NCI-H345 treated with DMSO at 0.1 percent for 48 hours (cell line): ENCODE results near the gene CD300E.
"Not testable (repeated sequence)": the region's sequence is repeated elsewhere in the genome, so short reads cannot be mapped to it uniquely, and the experiment has no call there.

ENCODE experiments used
- DNase-seq: peaks from one replicate; lab custom pipeline; 2025; ENCODE audit not compliant: unreplicated experiment; lab: John Stamatoyannopoulos, UW

The CD300E gene

GRCh38 chr17:74623693-74624093 is at the start of gene CD300E:
CD300E (minus strand) TSS chr17:74623738; CDS start chr17:74623621, 117 bp downstream.
- DNase-seq = no peak

GRCh38 chr17:74671031-74671771 is 47.7 kb upstream of the CD300E start:
- DNase-seq = no peak

DNA sequence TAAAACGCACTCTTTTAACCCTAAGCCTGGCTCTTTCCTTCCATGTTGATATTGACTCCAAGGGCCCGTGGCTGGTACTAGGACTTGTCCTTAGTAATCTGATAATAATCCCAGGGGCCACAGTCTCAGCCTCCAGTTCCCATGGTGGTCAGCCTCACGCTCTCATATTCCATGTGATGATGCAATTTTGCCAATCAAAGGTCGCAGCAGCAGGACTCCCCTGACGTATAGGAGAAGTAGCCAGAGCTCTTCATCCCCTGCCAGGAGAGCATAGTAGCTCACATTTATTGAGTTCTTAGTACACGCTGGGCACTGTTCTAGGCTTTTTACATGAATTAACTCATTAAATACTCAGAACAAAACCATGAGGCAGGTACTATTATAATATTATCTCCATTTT is 46.8 kb upstream of the CD300E start:
- DNase-seq = no peak

DNA sequence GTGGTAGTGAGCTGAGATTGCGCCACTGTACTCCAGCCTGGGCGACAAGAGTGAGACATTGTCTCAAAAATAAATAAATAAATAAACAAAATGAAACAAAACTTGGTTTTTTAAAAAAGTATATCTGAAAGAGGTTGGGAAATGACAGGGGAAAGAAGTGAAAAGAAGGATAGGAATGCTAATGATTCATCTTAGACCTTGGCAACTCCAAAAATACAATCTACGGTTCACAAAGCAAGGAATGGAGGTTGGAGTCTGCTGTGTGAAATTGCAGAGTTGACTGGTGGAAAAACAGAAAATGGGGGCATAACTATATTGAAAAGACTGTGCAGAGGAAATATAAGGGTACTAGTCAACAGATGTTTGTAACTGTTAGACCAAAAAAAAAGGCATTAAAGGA is 40.0 kb upstream of the CD300E start:
- no peak for DNase-seq

DNA sequence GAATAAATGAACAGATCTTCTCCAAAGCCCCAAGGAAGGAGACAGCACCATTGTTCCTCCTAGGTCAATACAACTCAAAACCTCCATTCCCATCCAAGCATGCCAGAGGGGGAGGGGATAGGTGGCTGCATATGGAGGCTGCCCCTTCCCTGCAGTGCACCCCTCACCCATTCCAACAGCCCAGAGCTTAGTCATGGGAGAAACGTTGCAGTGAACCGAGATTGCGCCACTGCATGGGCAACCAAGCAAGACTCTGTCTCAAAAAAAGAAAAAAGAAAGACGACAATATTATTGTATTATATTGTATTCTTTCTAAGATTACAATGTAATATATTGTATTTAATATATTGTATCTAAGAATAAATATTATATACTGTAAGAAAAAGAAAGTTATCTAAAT is 36.4 kb upstream of the CD300E start:
- no peak for DNase-seq

- no peak for DNase-seq
These were observed 35.1 kb upstream of the CD300E start for GRCh38 chr17:74658620-74659019.

- DNase-seq = no peak
These were observed 31.2 kb upstream of the CD300E start for GRCh38 chr17:74654742-74655141.

DNA sequence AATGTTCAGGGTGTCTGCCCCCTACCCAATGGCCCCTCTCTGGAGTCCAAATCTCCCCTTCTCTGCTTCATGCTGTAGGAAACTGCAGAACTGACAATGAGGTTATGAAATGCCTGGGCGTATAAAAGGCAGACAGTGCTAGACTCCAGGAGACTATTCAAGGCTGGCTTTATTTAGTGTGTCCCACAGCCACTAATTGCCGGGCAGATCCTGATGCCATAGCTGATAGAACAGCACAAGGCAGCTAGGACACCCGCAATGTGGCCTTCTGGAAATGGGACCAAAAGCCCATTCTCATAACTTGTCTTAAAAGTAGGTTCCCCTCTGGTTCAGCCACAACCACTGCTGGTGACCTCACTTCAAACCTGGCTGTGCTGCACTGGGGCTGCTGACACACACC is 28.5 kb upstream of the CD300E start:
- no peak for DNase-seq

DNA sequence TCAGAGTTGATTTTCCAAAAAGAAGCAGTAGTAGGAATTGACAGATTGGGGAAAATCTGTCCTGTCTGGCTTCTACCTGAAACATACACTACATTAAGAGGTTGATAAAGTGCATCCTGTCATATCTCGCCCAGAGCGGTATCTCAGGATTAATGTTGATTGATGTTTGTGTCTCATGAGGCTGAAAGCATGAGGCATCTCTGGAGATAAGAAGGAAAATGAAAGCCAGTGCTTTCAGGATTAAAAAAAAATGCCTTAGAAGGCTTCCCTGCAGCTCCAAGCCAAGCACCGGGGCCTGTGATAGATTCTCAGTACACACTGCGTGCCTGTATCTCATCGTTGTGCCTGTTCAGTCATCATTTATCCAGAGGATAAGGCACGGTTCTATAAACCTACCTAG is 26.4 kb upstream of the CD300E start:
- DNase-seq = no peak

DNA sequence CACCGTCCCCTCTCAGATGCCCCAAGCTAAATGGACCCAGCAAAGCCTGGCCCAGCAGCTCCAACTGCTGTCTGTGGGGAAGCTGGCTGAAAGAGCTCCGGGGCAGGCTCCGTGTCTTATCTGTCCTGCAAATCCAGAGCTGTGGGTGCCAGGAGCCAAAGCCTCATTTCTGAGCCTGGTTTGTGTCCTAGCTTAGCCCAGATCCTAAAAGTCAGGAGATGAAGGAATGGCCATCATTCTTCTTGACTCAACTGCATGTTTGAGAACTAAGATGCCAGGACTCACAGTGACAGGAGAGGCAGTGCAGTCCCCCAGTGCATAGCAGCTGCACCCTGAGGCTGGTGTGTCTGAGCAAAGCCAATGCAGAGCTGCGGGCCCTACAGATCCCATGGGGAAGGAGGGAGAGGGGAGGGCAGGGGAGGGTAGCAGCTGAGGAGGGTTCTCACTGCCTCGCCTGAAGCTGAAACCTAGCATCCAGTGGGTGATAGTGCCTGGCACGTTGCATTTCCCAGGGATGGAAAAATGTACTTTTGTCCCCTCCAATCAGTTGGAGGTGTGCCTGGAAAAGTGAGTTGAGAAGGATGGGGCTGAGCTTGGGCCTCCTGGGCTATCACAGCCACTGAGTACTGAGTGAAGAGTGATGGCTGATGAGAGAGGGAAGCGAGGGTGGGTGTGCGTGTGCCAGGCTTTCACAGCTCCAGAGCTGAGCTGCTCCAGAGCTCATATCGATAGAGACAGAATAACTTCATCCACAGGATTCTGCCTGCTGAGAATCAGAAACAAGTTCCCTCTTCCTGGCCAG is 24.5 kb upstream of the CD300E start:
- DNase-seq = no peak

- peak; percentile 11 for DNase-seq
These were observed 22.7 kb upstream of the CD300E start for GRCh38 chr17:74646231-74646630.

DNA sequence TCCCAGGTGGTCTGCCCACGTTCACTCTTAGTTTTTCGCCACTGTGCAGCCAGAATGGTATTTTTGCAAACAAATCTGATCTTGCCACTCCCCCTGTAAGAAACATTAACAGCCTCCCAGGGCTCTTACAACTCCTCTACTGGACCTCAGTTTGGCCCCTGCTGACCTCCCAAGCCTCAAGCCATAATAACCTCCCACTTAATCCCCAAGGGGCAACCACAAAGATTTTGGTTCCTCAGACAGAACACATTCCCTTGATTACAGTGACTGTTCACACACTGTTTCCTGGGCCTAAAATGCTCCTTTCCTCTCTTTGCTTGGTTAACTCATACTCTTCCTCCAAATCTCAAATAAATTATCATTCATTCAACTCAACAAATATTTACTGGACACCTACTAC is 21.5 kb upstream of the CD300E start:
- no peak for DNase-seq

DNA sequence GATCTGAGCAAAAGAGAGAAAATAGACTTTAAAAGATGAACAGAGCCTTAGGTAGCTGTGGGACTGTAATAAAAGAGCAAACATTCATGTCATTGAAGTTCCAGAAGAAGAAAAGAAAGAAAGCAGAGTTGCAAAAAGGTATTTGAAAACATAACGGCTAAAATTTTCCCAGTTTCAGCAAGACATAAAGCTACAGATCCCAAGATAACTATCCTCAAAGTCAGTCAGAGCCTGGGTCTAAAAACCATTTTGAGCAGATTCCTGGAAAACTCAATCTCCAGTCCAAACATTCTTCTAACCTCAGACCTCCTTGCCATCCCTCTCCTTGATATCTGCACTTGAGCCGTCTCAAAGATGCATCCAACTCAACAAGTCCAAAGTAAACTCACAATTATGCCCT is 20.9 kb upstream of the CD300E start:
- DNase-seq = no peak

DNA sequence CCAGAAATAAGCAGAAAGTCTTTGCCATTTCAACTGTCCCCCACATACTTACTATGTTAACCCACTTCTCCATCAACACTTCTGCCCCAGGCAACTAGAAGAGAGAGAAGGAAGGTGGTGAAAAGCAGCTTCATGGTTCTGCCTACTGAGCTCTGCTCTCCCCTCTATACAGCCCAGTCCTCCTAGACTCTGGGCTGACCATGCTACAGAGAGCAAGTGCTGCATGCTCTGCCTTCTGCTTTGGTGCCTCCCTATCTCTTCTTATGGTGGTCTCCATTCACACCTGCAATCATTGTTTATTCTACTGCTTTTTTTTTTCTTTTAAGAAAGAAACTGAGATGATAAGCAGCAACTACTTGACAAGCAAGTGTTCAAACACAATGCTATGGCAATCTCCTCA is 20.3 kb upstream of the CD300E start:
- no peak for DNase-seq

GRCh38 chr17:74642995-74643394 is 19.5 kb upstream of the CD300E start:
- no peak for DNase-seq

GRCh38 chr17:74642556-74642955 is 19.0 kb upstream of the CD300E start:
- DNase-seq = no peak

GRCh38 chr17:74641958-74642298 is 18.4 kb upstream of the CD300E start:
- DNase-seq = no peak

- DNase-seq = no peak
These were observed 17.9 kb upstream of the CD300E start for GRCh38 chr17:74641224-74641957.

GRCh38 chr17:74639704-74640151 is 16.2 kb upstream of the CD300E start:
- no peak for DNase-seq

DNA sequence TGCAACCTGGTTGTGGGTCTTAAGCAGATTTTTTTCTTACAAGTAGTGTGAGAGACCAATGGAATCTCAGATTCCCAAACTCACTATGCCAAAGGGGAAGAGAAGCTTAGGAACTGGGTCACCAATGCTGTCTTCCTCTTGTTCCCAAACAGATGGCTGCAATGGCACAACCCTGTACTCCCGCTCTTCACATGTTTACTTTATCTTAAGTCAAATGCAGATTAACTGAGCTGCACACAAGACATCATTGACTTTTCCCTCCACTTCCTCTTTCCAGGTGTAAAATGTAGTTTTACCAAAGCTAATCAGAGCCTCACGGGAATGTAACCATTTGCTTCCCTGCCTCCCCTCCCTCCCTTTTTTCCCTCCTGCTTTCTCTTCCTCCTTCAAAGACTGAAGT is 14.4 kb upstream of the CD300E start:
- no peak for DNase-seq

GRCh38 chr17:74637265-74637664 is 13.7 kb upstream of the CD300E start:
- DNase-seq = no peak

- DNase-seq = not testable (repeated sequence)
These were observed 13.1 kb upstream of the CD300E start for GRCh38 chr17:74636541-74637085.
